WTC11 (cell line): ENCODE results near the gene LGI4. TPM values are rescaled to one million over a fixed set of nuclear protein-coding genes. Genes with fewer than 3 reads are reported as not detected.

Experiments
- ATAC-seq: fragments of 200-7000 bp; cut with Tn5 transposase; 2 replicates; pipeline ENCODE4 v1.10.0; 2021; ENCODE audit warnings: mild to moderate bottlenecking, moderate library complexity
- CTCF ChIA-PET: fragments of 300-600 bp; sonication (Branson Sonifier 250); formaldehyde crosslinking; loops from one replicate; lab custom pipeline; 2021; ENCODE audit warnings: antibody characterized with exemption; lab: Charles Lee
- POLR2A ChIA-PET: fragments of 350-600 bp; sonication (Branson Sonifier 250); formaldehyde crosslinking; loops from one replicate; lab custom pipeline; 2021; ENCODE audit warnings: antibody characterized with exemption; lab: Charles Lee
- DNase-seq: peaks from one replicate; pipeline ENCODE4 v3.0.0; 2021; ENCODE audit warnings: low spot score
- H3K27ac Mint-ChIP-seq: 2 replicates; pipeline ENCODE4 v1.8.0; 2021; ENCODE audit warnings: mixed read lengths
- H3K27me3 Mint-ChIP-seq: 2 replicates; pipeline ENCODE4 v1.8.0; 2021; ENCODE audit warnings: low read depth, mild to moderate bottlenecking, moderate library complexity, mixed read lengths
- H3K36me3 Mint-ChIP-seq: 2 replicates; pipeline ENCODE4 v1.8.0; 2021; ENCODE audit warnings: mixed read lengths
- H3K4me1 Mint-ChIP-seq: 2 replicates; pipeline ENCODE4 v1.8.0; 2022; ENCODE audit warnings: mixed read lengths
- H3K4me3 Mint-ChIP-seq: 2 replicates; pipeline ENCODE4 v1.8.0; 2021; ENCODE audit warnings: mild to moderate bottlenecking, moderate library complexity, mixed read lengths
- H3K9me3 Mint-ChIP-seq: 2 replicates; pipeline ENCODE4 v1.8.0; 2021; ENCODE audit warnings: mixed read lengths
- CREM ChIP-seq: sonication (generic); formaldehyde crosslinking; IDR thresholded peaks from 2 replicates; pipeline ENCODE4 v1.8.1; 2022; ENCODE audit warnings: mild to moderate bottlenecking, missing genetic modification reagents, moderate library complexity
- GTF2I ChIP-seq: fragments of 250-450 bp; sonication (Bioruptor Pico); conservative IDR thresholded peaks from 2 replicates; pipeline ENCODE4 v1.4.0; 2021; ENCODE audit warnings: mild to moderate bottlenecking
- JUN ChIP-seq: sonication (generic); formaldehyde crosslinking; IDR thresholded peaks from 2 replicates; pipeline ENCODE4 v1.8.0; 2023; ENCODE audit warnings: mild to moderate bottlenecking, missing genetic modification reagents
- NFYB ChIP-seq: sonication (generic); formaldehyde crosslinking; conservative IDR thresholded peaks from 2 replicates; pipeline ENCODE4 v1.8.0; 2022; ENCODE audit warnings: low read depth, missing genetic modification reagents
- RORB ChIP-seq: fragments of 250-450 bp; sonication (Bioruptor Pico); IDR thresholded peaks from 2 replicates; pipeline ENCODE4 v1.9.0; 2021; ENCODE audit warnings: mild to moderate bottlenecking
- SP1 ChIP-seq: sonication (generic); formaldehyde crosslinking; conservative IDR thresholded peaks from 2 replicates; pipeline ENCODE4 v1.8.1; 2022; ENCODE audit warnings: missing genetic modification reagents
- TEAD1 ChIP-seq: sonication (generic); formaldehyde crosslinking; IDR thresholded peaks from 2 replicates; pipeline ENCODE4 v1.8.0; 2022; ENCODE audit warnings: mild to moderate bottlenecking, missing genetic modification reagents
- ZNF396 ChIP-seq: fragments of 250-450 bp; sonication (Bioruptor Pico); IDR thresholded peaks from 2 replicates; pipeline ENCODE4 v1.8.0; 2021; ENCODE audit warnings: mild to moderate bottlenecking, moderate library complexity, borderline replicate concordance
- total RNA-seq: library from RNA; stranded (reverse); gene quantifications from 3 replicates; pipeline ENCODE4 v1.2.3, GENCODE V29; 2021
- TF ChIP-seq, protein P1 (sequence below): sonication (generic); formaldehyde crosslinking; IDR thresholded peaks from 2 replicates; pipeline ENCODE4 v1.8.1; 2023; ENCODE audit warnings: mild to moderate bottlenecking, moderate library complexity, missing genetic modification reagents
- TF ChIP-seq, protein P2 (sequence below): fragments of 200-600 bp; IDR thresholded peaks from 2 replicates; pipeline ENCODE4 v1.8.0; 2022; ENCODE audit warnings: antibody characterized with exemption
- TF ChIP-seq, protein P3 (sequence below): sonication (generic); formaldehyde crosslinking; IDR thresholded peaks from 2 replicates; pipeline ENCODE4 v1.8.1; 2023; ENCODE audit warnings: mild to moderate bottlenecking, missing genetic modification reagents
- TF ChIP-seq, protein P4 (sequence below): fragments of 250-450 bp; sonication (Bioruptor Pico); IDR thresholded peaks from 2 replicates; pipeline ENCODE4 v1.9.0; 2021; ENCODE audit warnings: mild to moderate bottlenecking

The LGI4 gene
- total RNA-seq, 1 experiment from 2014 or later, result 14.2 TPM

DNA sequence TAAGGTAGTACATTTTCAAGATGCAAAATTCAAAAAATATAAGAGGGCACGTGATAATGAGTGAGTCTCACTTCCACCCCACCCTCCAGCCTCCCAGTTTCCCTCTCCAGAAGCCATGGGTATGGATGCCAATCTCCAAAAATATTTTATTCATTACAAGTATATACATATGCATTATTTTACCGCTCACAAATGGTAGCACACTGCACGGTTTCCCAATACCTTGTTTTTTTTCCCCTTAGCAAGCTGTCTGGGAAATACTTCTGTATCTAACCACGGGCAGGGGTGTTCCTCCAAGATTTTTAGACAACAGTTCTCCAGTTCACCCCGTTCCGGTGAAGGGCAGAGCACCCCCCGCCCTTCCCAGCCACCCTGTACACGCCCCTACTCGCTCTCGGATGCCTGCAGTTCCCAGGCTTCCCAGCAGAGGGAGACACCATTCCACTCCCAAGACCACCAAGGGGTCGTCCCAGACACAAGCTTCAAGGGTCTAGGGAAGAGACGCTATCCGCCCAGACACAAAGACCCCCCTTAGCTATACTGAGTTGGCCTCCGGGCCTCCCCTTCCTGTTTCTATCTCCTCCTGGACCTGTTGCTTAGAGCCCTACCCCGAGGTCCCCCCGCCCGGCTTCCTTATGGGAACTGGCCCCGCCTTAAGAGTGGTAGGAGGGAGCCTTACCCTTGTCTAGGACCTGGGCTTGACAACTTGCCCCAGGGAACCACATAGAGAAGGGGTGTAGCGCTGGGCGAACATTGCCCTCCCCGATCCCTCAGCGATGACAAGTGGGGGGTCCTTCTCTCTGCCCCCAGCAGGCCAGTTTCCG is 20.3 kb downstream of the LGI4 start:
- DNase-seq (peak; percentile 92), ATAC-seq (peak; percentile 82)
- Mint-ChIP-seq H3K27me3 (peaks cover 3% of the 10 kb centered on the region), H3K36me3 (no peaks in the 10 kb centered on the region), H3K9me3 (no peaks in the 10 kb centered on the region), H3K4me1 (peaks cover 46% of the 10 kb centered on the region), H3K27ac (no peak overlapping the region), H3K4me3 (peak overlapping the region; percentile 65)
- TF ChIP-seq, protein P1, sequence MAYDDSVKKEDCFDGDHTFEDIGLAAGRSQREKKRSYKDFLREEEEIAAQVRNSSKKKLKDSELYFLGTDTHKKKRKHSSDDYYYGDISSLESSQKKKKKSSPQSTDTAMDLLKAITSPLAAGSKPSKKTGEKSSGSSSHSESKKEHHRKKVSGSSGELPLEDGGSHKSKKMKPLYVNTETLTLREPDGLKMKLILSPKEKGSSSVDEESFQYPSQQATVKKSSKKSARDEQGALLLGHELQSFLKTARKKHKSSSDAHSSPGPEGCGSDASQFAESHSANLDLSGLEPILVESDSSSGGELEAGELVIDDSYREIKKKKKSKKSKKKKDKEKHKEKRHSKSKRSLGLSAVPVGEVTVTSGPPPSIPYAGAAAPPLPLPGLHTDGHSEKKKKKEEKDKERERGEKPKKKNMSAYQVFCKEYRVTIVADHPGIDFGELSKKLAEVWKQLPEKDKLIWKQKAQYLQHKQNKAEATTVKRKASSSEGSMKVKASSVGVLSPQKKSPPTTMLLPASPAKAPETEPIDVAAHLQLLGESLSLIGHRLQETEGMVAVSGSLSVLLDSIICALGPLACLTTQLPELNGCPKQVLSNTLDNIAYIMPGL, result peak; percentile 53; the same call in 1 of the 2 replicates
- TF ChIP-seq TEAD1 (CRISPR knock-in tag) (peak; percentile 58; the same call in 1 of the 2 replicates), RORB (no peak), SP1 (CRISPR knock-in tag) (peak; percentile 53)
- TF ChIP-seq, protein P2, sequence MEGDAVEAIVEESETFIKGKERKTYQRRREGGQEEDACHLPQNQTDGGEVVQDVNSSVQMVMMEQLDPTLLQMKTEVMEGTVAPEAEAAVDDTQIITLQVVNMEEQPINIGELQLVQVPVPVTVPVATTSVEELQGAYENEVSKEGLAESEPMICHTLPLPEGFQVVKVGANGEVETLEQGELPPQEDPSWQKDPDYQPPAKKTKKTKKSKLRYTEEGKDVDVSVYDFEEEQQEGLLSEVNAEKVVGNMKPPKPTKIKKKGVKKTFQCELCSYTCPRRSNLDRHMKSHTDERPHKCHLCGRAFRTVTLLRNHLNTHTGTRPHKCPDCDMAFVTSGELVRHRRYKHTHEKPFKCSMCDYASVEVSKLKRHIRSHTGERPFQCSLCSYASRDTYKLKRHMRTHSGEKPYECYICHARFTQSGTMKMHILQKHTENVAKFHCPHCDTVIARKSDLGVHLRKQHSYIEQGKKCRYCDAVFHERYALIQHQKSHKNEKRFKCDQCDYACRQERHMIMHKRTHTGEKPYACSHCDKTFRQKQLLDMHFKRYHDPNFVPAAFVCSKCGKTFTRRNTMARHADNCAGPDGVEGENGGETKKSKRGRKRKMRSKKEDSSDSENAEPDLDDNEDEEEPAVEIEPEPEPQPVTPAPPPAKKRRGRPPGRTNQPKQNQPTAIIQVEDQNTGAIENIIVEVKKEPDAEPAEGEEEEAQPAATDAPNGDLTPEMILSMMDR, result peak; percentile 99
- ChIA-PET POLR2A (interaction anchor here (1.5 kb wide), 1 partner anchor 28 kb away, joined by 3 read pairs; the partner anchor contains the start of gene FXYD7), CTCF (interaction anchor here (0.6 to 3.4 kb wide), 34 partner anchors 8 to 188 kb away, joined by 3 to 61 read pairs (median 5); partner anchors contain the start of genes FXYD5, FXYD7, LGI4 and USF2)

DNA sequence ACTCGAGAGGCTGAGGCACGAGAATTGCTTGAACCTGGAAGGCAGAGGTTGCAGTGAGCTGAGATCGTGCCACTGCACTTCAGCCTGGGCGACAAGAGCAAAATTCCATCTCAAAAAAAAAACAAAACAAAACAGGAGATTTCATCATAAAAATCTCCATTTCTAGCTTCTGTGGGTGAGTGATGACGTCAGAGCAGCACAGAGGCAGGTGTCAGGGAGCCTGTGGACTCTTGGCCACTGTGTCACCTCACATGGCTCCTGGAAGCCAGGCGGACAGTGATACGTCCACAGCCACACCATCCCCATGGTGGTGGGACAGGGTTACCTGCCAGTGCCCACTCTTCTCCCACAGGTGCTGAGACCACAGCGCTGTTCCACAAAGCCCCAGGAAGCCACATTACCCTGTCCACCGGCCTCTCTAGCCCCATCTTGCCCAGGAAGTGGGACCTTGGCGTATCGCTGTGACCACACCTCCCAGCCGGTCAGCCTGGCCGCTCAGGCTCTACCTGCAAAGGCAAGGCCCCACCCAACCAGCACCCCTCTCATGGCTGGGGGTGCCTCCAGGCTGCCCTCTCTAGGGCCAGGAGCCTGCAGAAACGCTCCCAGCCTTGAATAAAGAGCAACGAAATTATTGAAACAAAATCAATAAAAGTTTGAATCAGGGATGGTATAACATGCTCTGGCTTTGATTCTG is 21.7 kb downstream of the LGI4 start:
- Mint-ChIP-seq H3K4me3 (no peak overlapping the region), H3K36me3 (no peaks in the 10 kb centered on the region), H3K27me3 (peaks cover 3% of the 10 kb centered on the region), H3K4me1 (peaks cover 40% of the 10 kb centered on the region), H3K27ac (peak overlapping the region; percentile 70; the same call in 1 of the 2 replicates), H3K9me3 (no peaks in the 10 kb centered on the region)
- CTCF ChIA-PET, result interaction anchor here (1.0 to 3.1 kb wide), 3 partner anchors 21 to 46 kb away, joined by 4 to 19 read pairs (median 14); partner anchors contain the start of gene LGI4
- peak; percentile 56 for DNase-seq
- TF ChIP-seq ZNF396 (CRISPR knock-in tag) (no peak), TEAD1 (CRISPR knock-in tag) (no peak), JUN (no peak), CREM (CRISPR knock-in tag) (no peak), NFYB (no peak)
- POLR2A ChIA-PET, result interaction anchor here (0.6 kb wide), 1 partner anchor 16 kb away, joined by 4 read pairs; no protein-coding TSS in a partner anchor
- ATAC-seq, result peak; percentile 40

DNA sequence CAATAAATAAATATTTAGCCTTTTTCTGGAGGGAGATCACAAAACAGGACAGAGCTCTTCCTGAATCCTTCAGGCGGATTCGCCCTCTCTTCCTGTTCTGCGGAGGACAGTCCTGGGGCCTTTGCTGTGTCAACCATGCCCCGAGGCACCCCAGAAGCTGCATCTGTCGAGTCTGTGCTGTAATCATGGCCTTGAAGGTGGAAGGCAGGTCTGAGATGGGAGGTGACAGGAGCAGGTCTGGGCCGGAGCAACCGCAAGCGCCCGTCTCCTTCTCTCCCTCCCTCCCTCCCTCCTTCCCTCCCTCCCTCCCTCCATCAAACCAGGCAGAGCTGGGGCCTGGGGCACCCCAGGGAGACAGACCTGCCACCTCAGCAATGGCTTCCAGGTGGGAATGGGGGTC is 23.9 kb downstream of the LGI4 start:
- Mint-ChIP-seq H3K4me3 (no peak overlapping the region), H3K27me3 (peaks cover 3% of the 10 kb centered on the region; the same call in 1 of the 2 replicates), H3K36me3 (0 out of 2 replicates have a peak, but pooled peaks cover 2% of the 10 kb centered on the region), H3K9me3 (peaks cover 8% of the 10 kb centered on the region; the same call in 1 of the 2 replicates), H3K4me1 (peaks cover 36% of the 10 kb centered on the region), H3K27ac (no peak overlapping the region)
- ATAC-seq (no peak), DNase-seq (no peak)
- TF ChIP-seq NFYB (no peak), CREM (CRISPR knock-in tag) (no peak), GTF2I (CRISPR knock-in tag) (no peak)
- TF ChIP-seq, protein P3, sequence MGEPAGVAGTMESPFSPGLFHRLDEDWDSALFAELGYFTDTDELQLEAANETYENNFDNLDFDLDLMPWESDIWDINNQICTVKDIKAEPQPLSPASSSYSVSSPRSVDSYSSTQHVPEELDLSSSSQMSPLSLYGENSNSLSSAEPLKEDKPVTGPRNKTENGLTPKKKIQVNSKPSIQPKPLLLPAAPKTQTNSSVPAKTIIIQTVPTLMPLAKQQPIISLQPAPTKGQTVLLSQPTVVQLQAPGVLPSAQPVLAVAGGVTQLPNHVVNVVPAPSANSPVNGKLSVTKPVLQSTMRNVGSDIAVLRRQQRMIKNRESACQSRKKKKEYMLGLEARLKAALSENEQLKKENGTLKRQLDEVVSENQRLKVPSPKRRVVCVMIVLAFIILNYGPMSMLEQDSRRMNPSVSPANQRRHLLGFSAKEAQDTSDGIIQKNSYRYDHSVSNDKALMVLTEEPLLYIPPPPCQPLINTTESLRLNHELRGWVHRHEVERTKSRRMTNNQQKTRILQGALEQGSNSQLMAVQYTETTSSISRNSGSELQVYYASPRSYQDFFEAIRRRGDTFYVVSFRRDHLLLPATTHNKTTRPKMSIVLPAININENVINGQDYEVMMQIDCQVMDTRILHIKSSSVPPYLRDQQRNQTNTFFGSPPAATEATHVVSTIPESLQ (CRISPR knock-in tag), result no peak
- TF ChIP-seq, protein P4, sequence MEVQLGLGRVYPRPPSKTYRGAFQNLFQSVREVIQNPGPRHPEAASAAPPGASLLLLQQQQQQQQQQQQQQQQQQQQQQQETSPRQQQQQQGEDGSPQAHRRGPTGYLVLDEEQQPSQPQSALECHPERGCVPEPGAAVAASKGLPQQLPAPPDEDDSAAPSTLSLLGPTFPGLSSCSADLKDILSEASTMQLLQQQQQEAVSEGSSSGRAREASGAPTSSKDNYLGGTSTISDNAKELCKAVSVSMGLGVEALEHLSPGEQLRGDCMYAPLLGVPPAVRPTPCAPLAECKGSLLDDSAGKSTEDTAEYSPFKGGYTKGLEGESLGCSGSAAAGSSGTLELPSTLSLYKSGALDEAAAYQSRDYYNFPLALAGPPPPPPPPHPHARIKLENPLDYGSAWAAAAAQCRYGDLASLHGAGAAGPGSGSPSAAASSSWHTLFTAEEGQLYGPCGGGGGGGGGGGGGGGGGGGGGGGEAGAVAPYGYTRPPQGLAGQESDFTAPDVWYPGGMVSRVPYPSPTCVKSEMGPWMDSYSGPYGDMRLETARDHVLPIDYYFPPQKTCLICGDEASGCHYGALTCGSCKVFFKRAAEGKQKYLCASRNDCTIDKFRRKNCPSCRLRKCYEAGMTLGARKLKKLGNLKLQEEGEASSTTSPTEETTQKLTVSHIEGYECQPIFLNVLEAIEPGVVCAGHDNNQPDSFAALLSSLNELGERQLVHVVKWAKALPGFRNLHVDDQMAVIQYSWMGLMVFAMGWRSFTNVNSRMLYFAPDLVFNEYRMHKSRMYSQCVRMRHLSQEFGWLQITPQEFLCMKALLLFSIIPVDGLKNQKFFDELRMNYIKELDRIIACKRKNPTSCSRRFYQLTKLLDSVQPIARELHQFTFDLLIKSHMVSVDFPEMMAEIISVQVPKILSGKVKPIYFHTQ, result no peak
- POLR2A ChIA-PET, result no interaction called here
- CTCF ChIA-PET, result interaction anchor here (0.6 to 3.1 kb wide), 11 partner anchors 11 to 67 kb away, joined by 3 to 19 read pairs (median 5); no protein-coding TSS in a partner anchor
